GM12865 (cell line): Measurements from ENCODE around the gene CLDN20.

Source experiments
- DNase-seq: peaks from one replicate; pipeline ENCODE4 v3.0.0; 2010; ENCODE audit warnings: low read depth
- H3K4me3 ChIP-seq: 2 replicates; pipeline ENCODE4 v1.5.1; 2011; ENCODE audit warnings: mild to moderate bottlenecking, low read depth, low read length, control low read depth
- CTCF ChIP-seq: IDR thresholded peaks from 2 replicates; pipeline ENCODE4 v1.5.1; 2011; ENCODE audit warnings: low read length, control low read depth, low read depth, inconsistent platforms; ENCODE audit not compliant: insufficient read depth; ENCODE audit errors: missing control alignments

The CLDN20 gene

GRCh38 chr6:155314092-155314772, 50.4 kb downstream of the CLDN20 start, which contains the start of gene TFB1M:
TSS of gene TFB1M (minus strand) at chr6:155314484. CDS start at chr6:155314428, 56 bp downstream.
- TF ChIP-seq CTCF = no peak
- peak; percentile 100 for DNase-seq
- H3K4me3 ChIP-seq = peak within 1 kb of the TSS; percentile 65

GRCh38 chr6:155314773-155315515, 51.1 kb downstream of the CLDN20 start:
- H3K4me3 ChIP-seq = peak overlapping the region; percentile 65
- DNase-seq = peak; percentile 93
- no peak for TF ChIP-seq CTCF

- no peak for TF ChIP-seq CTCF
- H3K4me3 ChIP-seq = peak overlapping the region; percentile 65
- DNase-seq = no peak
Observed at GRCh38 chr6:155315516-155315871, 51.7 kb downstream of the CLDN20 start.

- TF ChIP-seq CTCF = no peak
- H3K4me3 ChIP-seq = no peak overlapping the region
- no peak for DNase-seq
Observed at GRCh38 chr6:155316419-155316818, 52.6 kb downstream of the CLDN20 start.

- no peak for DNase-seq
- no peak for TF ChIP-seq CTCF
Observed at GRCh38 chr6:155317186-155317585, 53.4 kb downstream of the CLDN20 start.

GRCh38 chr6:155319902-155320301, 56.1 kb downstream of the CLDN20 start:
- DNase-seq = no peak
- no peak for TF ChIP-seq CTCF
- no peak overlapping the region for H3K4me3 ChIP-seq

More at GRCh38 chr6:155317186-155317585, 53.4 kb downstream of the CLDN20 start:
- no peak overlapping the region for H3K4me3 ChIP-seq

- H3K4me3 ChIP-seq = no peak overlapping the region
- DNase-seq = no peak
- no peak for TF ChIP-seq CTCF
Observed at GRCh38 chr6:155324172-155324571, 60.4 kb downstream of the CLDN20 start.
